HL-60 (cell line): ENCODE data around the gene TMED10.

Experiments used
- CTCF ChIP-seq: IDR thresholded peaks from one replicate; pipeline ENCODE4 v1.5.1; 2011; ENCODE audit warnings: low read length, control low read depth, inconsistent platforms; ENCODE audit not compliant: insufficient read depth
- REST ChIP-seq: IDR thresholded peaks from 2 replicates; pipeline ENCODE4 v1.6.1; 2012; ENCODE audit warnings: low read depth; ENCODE audit not compliant: insufficient replicate concordance

- TF ChIP-seq REST (no peak), CTCF (no peak)
Observed at GRCh38 chr14:75098212-75098611, 78.2 kb downstream of the TMED10 start.
